ENCODE data around the gene CTNNBIP1. TPM values are rescaled to one million over a fixed set of nuclear protein-coding genes. Genes with fewer than 3 reads are reported as not detected.

Gene CTNNBIP1
- total and polyA plus RNA-seq, 2 of the 8 experiments (the other 6 are each of a cell fraction or from before 2014, with no cell fraction given): 40.9 to 46.6 TPM

GRCh38 chr1:9929431-9930385, 19.6 kb upstream of the CTNNBIP1 start:
- Histone ChIP-seq H4K20me1 (replicated peaks in 1 of 2; ENCODE audit: control insufficient read depth in 1 of 2, insufficient read depth in 2 of 2, low read length in 2 of 2) (no peaks in the 10 kb centered on the region), H2BK15ac (ENCODE audit: low read length) (no peak overlapping the region), H2BK12ac (ENCODE audit: low read depth, low read length) (peak overlapping the region; percentile 60; the same call in 1 of the 2 replicates), H2BK20ac (ENCODE audit: low read length) (0 out of 2 replicates have a peak overlapping the region, but pooled peaks have one; percentile 40), H3K27ac (ENCODE audit: low read depth, low read length) (no peak overlapping the region), H2BK120ac (replicated peaks; ENCODE audit: low read depth, low read length) (peak overlapping the region; percentile 99), H3K4me2 (ENCODE audit: insufficient read depth in 1 of 2, low read depth in 2 of 2, low read length in 2 of 2) (peak overlapping the region; percentile 14 to 31; a peak in 2 of 4 replicates), H3K23me2 (ENCODE audit: low read depth, low read length) (no peaks in the 10 kb centered on the region), H3K56ac (replicated peaks; ENCODE audit: insufficient read length, low read depth, low read length) (no peak overlapping the region), H4K8ac (ENCODE audit: extremely low read depth, insufficient read depth, low read length) (no peak overlapping the region), H2BK5ac (ENCODE audit: low read depth, low read length) (peak overlapping the region; percentile 63; the same call in 1 of the 2 replicates), H4K91ac (replicated peaks; ENCODE audit: insufficient read length, low read length) (peak overlapping the region; percentile 82), H3K4me1 (replicated peaks in 1 of 4; ENCODE audit: control insufficient read depth in 3 of 4, insufficient read depth in 4 of 4, low read length in 3 of 4) (peaks cover 0 to 5% (median 4%) of the 10 kb centered on the region in 4 experiments; a peak in 6 of 7 replicates), H2AFZ (ENCODE audit: low read length) (no peak overlapping the region), H4K5ac (ENCODE audit: insufficient read length, low read depth, low read length) (peak overlapping the region; percentile 55), H3K27me3 (replicated peaks in 1 of 4; ENCODE audit: control insufficient read depth in 3 of 4, extremely low read depth in 1 of 4, insufficient read depth in 3 of 4, low read length in 3 of 4) (no peaks in the 10 kb centered on the region), H3K23ac (ENCODE audit: insufficient read length) (no peak overlapping the region), H3K9me3 (ENCODE audit: insufficient read depth in 2 of 2, low read depth in 1 of 2, low read length in 1 of 2) (no peaks in the 10 kb centered on the region; a peak in 1 of 4 replicates), H3K14ac (ENCODE audit: insufficient read length) (no peak overlapping the region), H3K4me3 (ENCODE audit: extremely low read depth in 1 of 4, insufficient read depth in 2 of 4, low read depth in 3 of 4, low read length in 4 of 4) (peak overlapping the region in 1 of 4 experiments; percentile 28; a peak in 2 of 8 replicates), H3K79me1 (ENCODE audit: low read depth, low read length) (no peaks in the 10 kb centered on the region), H3K9ac (replicated peaks in 1 of 4; ENCODE audit: extremely low read depth in 1 of 4, low read depth in 3 of 4, low read length in 3 of 4) (no peak overlapping the region), H3K4ac (replicated peaks; ENCODE audit: insufficient read length, low read depth, low read length) (peak overlapping the region; percentile 98), H3K18ac (ENCODE audit: extremely low read depth, low read length) (no peak overlapping the region), H3K36me3 (ENCODE audit: control insufficient read depth in 2 of 4, insufficient read depth in 4 of 4, low read length in 3 of 4) (peaks cover 0 to 17% (median 3%) of the 10 kb centered on the region in 4 experiments; a peak in 3 of 8 replicates), H3K79me2 (ENCODE audit: control insufficient read depth in 1 of 2, insufficient read depth in 2 of 2, low read length in 2 of 2) (no peaks in the 10 kb centered on the region), H2AK5ac (ENCODE audit: low read depth, low read length) (no peak overlapping the region)
- FAIRE-seq (peak; percentile 28), DNase-seq (ENCODE audit: low read depth in 1 of 2, low spot score in 2 of 2) (peak in 1 of 2 experiments; percentile 54)
- CTCF ChIA-PET (ENCODE audit: partially characterized antibody): interaction anchor here (0.7 to 2.6 kb wide), 15 partner anchors 10 to 223 kb away, joined by 3 to 10 read pairs (median 4); no protein-coding TSS in a partner anchor
- WGBS, 2 experiments (ENCODE audit: extremely low coverage in 1 of 2, insufficient coverage in 1 of 2, insufficient read length in 1 of 2, insufficient replicate concordance in 2 of 2, low coverage in 1 of 2, low lambda C conversion rate in 2 of 2, missing lambda C conversion rate in 1 of 2): 53 to 100% methylated on average over 1 to 15 of the region's 15 CpGs
- POLR2A ChIA-PET (ENCODE audit: partially characterized antibody): interaction anchor here (0.6 to 2.7 kb wide), 6 partner anchors 10 to 124 kb away, joined by 3 to 10 read pairs (median 4); partner anchors contain the start of genes LZIC and NMNAT1
- TF ChIP-seq MAFK (IDR thresholded peaks at IDR 0.05; ENCODE audit: low read depth, low read length) (0 out of 2 replicates have a peak, but pooled peaks have one; percentile 2), CHD2 (IDR thresholded peaks at IDR 0.05; ENCODE audit: low read length) (no peak), NRF1 (IDR thresholded peaks at IDR 0.05; ENCODE audit: low read depth, low read length) (no peak), SAP30 (IDR thresholded peaks at IDR 0.05; ENCODE audit: insufficient read depth, insufficient replicate concordance, low read length) (no peak), SIN3A (conservative IDR thresholded peaks at IDR 0.05 in 1 of 2, IDR thresholded peaks at IDR 0.05 in 1 of 2; ENCODE audit: low read depth in 1 of 2, low read length in 2 of 2) (peak in 1 of 2 experiments; percentile 81; a peak in 1 of 4 replicates), BACH1 (IDR thresholded peaks at IDR 0.05; ENCODE audit: low read length) (no peak), CTBP2 (IDR thresholded peaks at IDR 0.05; ENCODE audit: borderline replicate concordance, insufficient read depth, insufficient read length, low read length) (peak; percentile 60), YY1 (IDR thresholded peaks at IDR 0.05; ENCODE audit: low read depth, low read length) (peak; percentile 78), JUND (IDR thresholded peaks at IDR 0.05; ENCODE audit: low read length) (0 out of 2 replicates have a peak, but pooled peaks have one; percentile 10)
